Neural progenitor cell (in vitro differentiated cells): ENCODE measurements around the gene RRP7A.

Experiments
- EZH2 ChIP-seq: fragments of 200-600 bp; sonication (generic); IDR thresholded peaks from 2 replicates; pipeline ENCODE4 v1.6.1; 2017; ENCODE audit warnings: antibody characterized with exemption, mild to moderate bottlenecking, moderate library complexity
- EZH2phosphoT487 ChIP-seq: fragments of 200-600 bp; sonication (generic); IDR thresholded peaks from 2 replicates; pipeline ENCODE4 v1.6.1; 2017; ENCODE audit warnings: antibody characterized with exemption

DNA sequence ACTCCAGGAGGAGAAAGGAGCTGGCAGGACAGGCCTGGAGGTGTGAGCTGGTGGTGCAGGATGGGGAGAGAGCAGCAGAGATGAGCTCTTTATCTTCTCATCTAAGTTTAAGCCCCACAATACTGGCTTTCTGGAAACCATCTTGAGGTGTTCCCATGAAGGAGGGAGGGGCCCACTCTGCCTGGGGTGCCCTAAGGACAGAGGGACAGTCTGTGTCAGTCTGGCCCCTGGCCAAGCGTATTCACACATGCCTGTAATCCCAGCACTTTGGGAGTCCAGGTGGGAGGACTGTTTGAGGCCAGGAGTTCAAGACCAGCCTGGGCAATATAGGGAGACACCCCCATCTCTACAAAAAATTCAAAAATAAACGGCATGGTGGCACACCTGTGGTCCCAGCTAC is 43.1 kb upstream of the RRP7A start:
- no peak for TF ChIP-seq EZH2phosphoT487
- no peak for TF ChIP-seq EZH2
